NCI-H69 (cell line): ENCODE results near the gene ADSS2.
"Not testable (repeated sequence)": the region's sequence is repeated elsewhere in the genome, so short reads cannot be mapped to it uniquely, and the experiment has no call there.

Experiments
- DNase-seq: peaks from one replicate; lab custom pipeline; 2025; lab: John Stamatoyannopoulos, UW

The ADSS2 gene

DNA sequence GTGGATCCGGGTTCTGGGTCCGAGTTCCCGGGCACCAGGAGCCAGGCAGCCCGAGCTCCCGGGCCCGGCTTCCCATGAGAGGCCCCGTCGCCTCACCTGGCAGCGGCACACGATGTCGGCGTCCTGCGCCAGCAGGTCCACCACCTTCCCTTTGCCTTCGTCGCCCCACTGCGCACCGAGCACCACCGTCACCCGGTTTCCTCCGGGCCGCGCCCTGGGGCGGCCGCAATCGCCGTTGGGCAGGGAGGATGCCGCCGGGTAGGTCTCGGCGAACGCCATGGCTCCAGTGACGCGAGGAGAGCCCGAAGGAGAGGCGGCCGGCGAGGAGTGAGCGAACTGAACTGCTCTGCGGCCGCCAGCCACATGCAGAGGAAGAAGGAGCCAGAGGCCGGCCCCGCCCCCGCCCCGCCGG, at the start of gene ADSS2:
Gene ADSS2 (minus strand): TSS at position 371 of the 412 bp plus-strand sequence. CDS start 92 bp downstream, at position 279.
- no peak for DNase-seq

- DNase-seq, result not testable (repeated sequence)
These were observed 48.8 kb upstream of the ADSS2 start for GRCh38 chr1:244500515-244500914.

DNA sequence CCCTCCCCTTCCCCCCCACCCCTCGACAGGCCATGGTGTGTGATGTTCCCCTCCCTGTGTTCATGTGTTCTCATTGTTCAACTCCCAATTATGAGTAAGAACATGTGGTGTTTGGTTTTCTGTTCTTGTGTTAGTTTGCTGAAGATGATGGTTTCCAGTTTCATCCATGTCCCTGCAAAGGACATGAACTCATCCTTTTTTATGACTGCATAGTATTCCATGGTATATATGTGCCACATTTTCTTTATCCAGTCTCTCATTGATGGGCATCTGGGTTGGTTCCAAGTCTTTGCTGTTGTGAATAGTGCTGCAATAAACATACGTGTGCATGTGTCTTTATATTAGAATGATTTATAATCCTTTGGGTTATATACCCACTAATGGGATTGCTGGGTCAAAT, 47.8 kb upstream of the ADSS2 start:
- DNase-seq, result not testable (repeated sequence)

GRCh38 chr1:244497805-244498204, 46.1 kb upstream of the ADSS2 start:
- no peak for DNase-seq

- no peak for DNase-seq
These were observed 44.5 kb upstream of the ADSS2 start for GRCh38 chr1:244496186-244496585.

GRCh38 chr1:244494653-244495052, 42.9 kb upstream of the ADSS2 start:
- DNase-seq, result no peak

- DNase-seq, result not testable (repeated sequence)
These were observed 33.3 kb upstream of the ADSS2 start for GRCh38 chr1:244484971-244485370.

DNA sequence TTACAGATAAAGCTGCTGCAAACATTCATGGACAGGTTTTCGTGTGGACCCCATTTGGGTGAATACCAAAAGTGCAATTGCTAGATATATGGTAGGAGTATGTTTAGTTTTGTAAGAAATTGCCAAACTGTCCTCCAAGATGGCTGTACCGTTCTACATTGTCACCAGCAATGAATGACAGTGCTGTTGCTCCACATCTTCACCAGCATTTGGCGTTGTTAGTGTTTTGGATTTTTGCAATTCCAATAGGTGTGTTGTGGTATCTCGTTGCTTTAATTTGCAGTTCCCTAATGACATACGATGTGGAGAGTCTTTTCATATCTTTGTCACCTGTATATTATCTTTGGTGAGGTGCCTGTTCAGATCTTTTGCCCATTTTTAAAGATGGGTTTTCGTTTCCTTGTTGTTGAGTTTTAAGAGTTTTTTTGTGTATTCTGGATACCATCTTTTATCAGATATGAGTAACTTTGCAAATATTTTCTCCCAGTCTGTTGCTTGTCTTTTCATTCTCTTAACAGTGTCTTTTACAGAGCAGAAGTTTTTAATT, 21.4 kb upstream of the ADSS2 start:
- no peak for DNase-seq

- no peak for DNase-seq
These were observed 15.0 kb upstream of the ADSS2 start for GRCh38 chr1:244466724-244467123.

GRCh38 chr1:244461245-244462071, 9.7 kb upstream of the ADSS2 start, which contains the start of gene CATSPERE:
Gene CATSPERE (plus strand): TSS chr1:244461273. CDS start chr1:244461430, 157 bp downstream.
- peak; percentile 99 for DNase-seq

DNA sequence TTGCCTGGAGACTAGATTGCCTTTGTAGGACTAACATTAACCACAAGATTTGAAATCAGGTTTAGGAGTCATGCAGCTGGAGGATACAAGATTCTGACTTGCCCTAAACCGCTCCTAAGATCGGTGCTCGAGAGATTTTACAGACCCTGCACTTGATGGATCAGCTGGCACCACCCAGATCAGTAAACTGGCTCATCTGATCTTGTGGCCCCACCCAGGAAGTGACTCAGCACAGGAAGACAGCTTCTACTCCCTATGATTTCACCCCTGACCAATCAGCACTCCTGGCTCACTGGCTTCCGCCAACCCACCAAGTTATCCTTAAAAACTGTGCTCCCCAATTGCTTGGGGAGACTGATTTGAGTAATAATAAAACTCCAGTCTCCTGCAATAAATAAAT, 8.5 kb upstream of the ADSS2 start:
- DNase-seq, result peak; percentile 18

DNA sequence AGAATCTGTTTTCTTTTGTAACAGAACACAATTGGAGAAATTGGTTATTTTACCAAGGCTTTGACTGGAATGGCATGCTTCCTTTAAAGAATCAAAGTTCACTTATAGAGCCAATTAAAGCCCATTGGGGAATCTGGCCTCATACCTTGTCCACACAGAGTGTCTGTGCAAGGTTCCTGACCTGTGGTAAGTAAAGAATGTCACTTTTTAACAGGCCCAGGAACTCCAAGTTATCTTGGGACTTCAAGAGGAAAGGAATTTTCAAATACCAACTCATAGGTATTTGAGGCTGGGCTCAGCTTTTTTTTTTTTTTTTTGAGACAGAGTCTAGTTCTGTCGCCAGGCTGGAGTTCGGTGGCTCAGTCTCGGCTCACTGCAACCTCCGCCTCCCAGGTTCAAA, 7.1 kb upstream of the ADSS2 start:
- no peak for DNase-seq

GRCh38 chr1:244456586-244456985, 4.9 kb upstream of the ADSS2 start:
- DNase-seq, result no peak

DNA sequence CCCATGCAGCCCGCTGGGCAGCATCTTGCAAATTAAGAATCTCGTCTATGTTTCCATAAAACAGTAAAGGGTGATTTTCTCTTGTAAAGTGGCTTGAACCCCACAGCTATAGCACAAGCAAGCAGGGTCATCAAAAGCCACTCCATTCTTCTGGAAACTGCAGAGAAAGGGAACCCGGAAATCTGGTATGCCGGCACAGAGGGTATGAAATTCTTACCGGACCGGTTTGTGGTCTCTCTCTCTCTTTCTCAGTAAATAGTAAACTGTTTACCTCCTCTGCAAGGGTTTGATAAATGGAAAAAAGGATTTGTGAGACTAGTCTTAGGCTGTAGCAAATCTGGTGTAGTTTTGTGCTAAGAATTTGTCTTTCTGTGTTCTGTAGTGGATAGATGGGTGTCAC, 2.7 kb upstream of the ADSS2 start:
- DNase-seq, result no peak

DNA sequence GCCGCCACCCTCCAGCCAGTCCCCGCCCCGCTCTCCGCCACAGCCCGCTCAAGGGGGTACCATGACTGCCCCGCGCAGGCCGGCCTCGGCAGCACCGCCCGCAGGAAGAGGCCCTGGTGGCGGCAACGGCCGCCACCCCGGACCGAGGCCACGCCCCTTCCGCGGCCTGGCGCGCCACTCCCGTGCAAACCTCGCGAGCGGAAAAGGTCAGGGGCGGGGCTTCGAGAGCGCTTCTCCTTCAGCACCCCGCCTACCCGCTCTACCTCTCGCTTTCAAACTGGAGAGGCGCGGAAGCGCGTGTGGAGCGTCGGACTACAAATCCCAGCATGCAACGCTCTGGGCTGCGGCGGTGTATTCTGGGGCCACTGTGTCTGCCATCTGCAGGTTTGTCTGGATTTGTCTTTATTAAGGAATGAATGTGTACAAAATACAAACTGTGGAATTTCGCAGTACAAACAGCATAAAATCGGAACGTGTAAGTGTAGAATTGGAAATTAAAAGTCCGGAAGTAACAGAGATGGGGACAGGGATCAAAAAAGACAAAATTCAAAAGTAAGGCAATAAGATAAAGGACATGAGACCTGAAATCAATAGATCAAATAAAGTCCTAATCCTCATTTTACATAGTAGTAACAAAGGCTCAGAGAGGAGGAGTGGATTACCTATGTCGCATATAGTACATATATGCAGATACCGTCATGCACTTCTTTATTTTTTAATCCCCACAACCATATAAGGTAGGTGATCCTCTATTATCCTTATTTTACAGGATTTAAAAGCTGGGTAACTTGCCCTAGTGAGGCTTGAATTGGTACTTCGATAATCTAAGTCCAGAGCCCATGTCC, 464 bp upstream of the ADSS2 start:
- DNase-seq, result peak; percentile 100

- peak; percentile 71 for DNase-seq
These were observed 841 bp downstream of the ADSS2 start for GRCh38 chr1:244450597-244451538.

DNA sequence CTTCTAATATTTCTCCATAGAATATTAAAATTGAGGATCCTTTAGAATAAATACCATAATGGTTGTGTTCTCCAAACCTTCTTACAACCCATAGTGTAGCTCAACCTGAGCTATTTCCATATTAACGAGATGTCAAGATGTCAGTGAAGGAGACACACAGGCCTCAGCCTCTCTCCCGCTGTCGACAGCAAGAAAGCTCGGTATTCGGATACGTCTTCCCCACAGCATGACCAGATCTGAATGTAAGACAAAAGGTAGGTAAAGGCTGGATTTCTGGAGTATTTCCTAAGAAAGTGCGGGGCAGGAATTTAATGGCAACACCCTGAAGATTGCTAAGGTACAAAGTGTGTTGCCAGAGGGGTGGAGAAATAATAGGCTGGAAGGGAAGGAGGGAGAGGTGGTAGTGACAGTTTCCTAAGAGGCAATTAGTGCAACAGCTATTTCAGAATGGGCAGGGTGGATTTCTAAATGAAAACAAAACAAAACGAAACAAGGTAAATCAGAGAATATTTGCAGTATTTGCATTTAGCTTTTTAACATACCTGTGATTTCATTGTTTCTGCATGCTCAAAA, 1.7 kb downstream of the ADSS2 start:
- DNase-seq, result peak; percentile 52

GRCh38 chr1:244448279-244449036, 3.3 kb downstream of the ADSS2 start:
- no peak for DNase-seq

DNA sequence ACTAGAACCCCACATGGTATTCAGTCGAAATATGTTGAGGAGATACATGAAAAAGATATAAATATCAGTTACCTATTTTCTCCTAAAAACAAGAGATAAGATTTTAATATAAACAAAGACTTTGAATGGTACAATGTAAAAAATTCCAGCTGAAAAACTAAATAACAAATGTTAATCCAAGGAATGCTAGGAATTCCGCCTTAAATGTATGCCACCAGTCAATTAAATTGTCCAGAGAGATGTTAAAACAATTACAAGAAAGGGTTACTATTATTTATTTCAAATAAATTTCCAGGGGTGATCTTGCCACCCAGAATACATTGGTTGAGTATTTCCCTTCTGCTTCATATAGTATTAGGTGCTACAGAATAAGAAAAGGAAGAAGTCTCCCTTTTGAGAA, 4.2 kb downstream of the ADSS2 start:
- no peak for DNase-seq

DNA sequence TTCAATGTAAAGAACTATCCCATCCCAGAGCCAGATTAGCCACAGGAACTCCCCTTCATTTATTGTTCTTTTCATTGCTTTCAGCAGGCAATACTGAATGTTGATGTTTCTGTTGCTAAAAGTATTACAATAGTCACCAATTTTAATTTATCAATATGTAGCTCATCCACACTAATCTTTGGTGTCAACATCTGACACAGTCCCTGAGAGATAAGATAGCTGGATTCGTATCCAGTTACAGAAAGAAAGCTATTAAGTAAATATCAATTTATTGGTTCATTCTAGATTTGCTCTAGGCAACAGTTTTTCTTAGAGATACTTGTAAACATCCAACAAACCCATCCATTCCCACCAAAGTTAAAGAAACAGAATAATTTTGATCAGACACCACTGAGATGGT, 4.7 kb downstream of the ADSS2 start:
- no peak for DNase-seq
